Ishikawa (cell line): ENCODE measurements around the gene SUMO1.

Source experiments
- CEBPB ChIP-seq: IDR thresholded peaks from 2 replicates; pipeline ENCODE4 v1.6.1; 2012
- CREB1 ChIP-seq: IDR thresholded peaks from 2 replicates; pipeline ENCODE4 v1.6.1; 2012; ENCODE audit warnings: low read depth
- EGR1 ChIP-seq: IDR thresholded peaks from 2 replicates; pipeline ENCODE4 v1.6.1; 2012
- EP300 ChIP-seq: IDR thresholded peaks from 2 replicates; pipeline ENCODE4 v1.6.1; 2012; ENCODE audit warnings: borderline replicate concordance
- FOXM1 ChIP-seq: IDR thresholded peaks from 2 replicates; pipeline ENCODE4 v1.6.1; 2012; ENCODE audit warnings: low read depth, borderline replicate concordance
- MAX ChIP-seq: IDR thresholded peaks from 2 replicates; pipeline ENCODE4 v1.6.1; 2012
- NFIC ChIP-seq: IDR thresholded peaks from 2 replicates; pipeline ENCODE4 v1.6.1; 2012
- RAD21 ChIP-seq: IDR thresholded peaks from 2 replicates; pipeline ENCODE4 v1.6.1; 2012; ENCODE audit warnings: low read depth
- REST ChIP-seq: IDR thresholded peaks from 2 replicates; pipeline ENCODE4 v1.6.1; 2012; ENCODE audit warnings: low read depth, mild to moderate bottlenecking
- TAF1 ChIP-seq: IDR thresholded peaks from 2 replicates; pipeline ENCODE4 v1.6.1; 2012; ENCODE audit warnings: low read depth, mild to moderate bottlenecking
- TCF12 ChIP-seq: IDR thresholded peaks from 2 replicates; pipeline ENCODE4 v1.6.1; 2012; ENCODE audit warnings: low read depth
- TEAD4 ChIP-seq: IDR thresholded peaks from 2 replicates; pipeline ENCODE4 v1.6.1; 2012
- USF1 ChIP-seq: IDR thresholded peaks from 2 replicates; pipeline ENCODE4 v1.6.1; 2012
- YY1 ChIP-seq: IDR thresholded peaks from 2 replicates; pipeline ENCODE4 v1.6.1; 2012; ENCODE audit warnings: low read depth
- ZBTB7A ChIP-seq: IDR thresholded peaks from 2 replicates; pipeline ENCODE4 v1.6.1; 2012; ENCODE audit warnings: low read depth

The SUMO1 gene

GRCh38 chr2:202204855-202205254, 33.5 kb downstream of the SUMO1 start:
- TF ChIP-seq CEBPB (no peak), TEAD4 (no peak), YY1 (no peak), CREB1 (no peak), RAD21 (no peak), EP300 (no peak), ZBTB7A (no peak), USF1 (no peak), TCF12 (no peak), FOXM1 (no peak)

- TF ChIP-seq EGR1: no peak
- TF ChIP-seq ZBTB7A: no peak
- no peak for TF ChIP-seq FOXM1
- TF ChIP-seq USF1: no peak
- no peak for TF ChIP-seq TCF12
- TF ChIP-seq CREB1: no peak
- no peak for TF ChIP-seq RAD21
- TF ChIP-seq TAF1: no peak
- TF ChIP-seq REST: no peak
- no peak for TF ChIP-seq CEBPB
Measured at GRCh38 chr2:202203348-202203747, 35.0 kb downstream of the SUMO1 start.

GRCh38 chr2:202201220-202202160, 36.9 kb downstream of the SUMO1 start:
- no peak for TF ChIP-seq RAD21
- no peak for TF ChIP-seq MAX
- no peak for TF ChIP-seq TCF12
- TF ChIP-seq EP300: no peak
- no peak for TF ChIP-seq CEBPB
- no peak for TF ChIP-seq CREB1
- no peak for TF ChIP-seq NFIC
- TF ChIP-seq EGR1: no peak
- no peak for TF ChIP-seq ZBTB7A
- TF ChIP-seq YY1: no peak
- no peak for TF ChIP-seq TAF1
- no peak for TF ChIP-seq FOXM1
- TF ChIP-seq TEAD4: no peak
- TF ChIP-seq REST: no peak
- no peak for TF ChIP-seq USF1

- TF ChIP-seq USF1: no peak
- no peak for TF ChIP-seq YY1
- TF ChIP-seq CEBPB: no peak
- TF ChIP-seq EGR1: no peak
- TF ChIP-seq TCF12: no peak
- no peak for TF ChIP-seq CREB1
- TF ChIP-seq ZBTB7A: no peak
- no peak for TF ChIP-seq MAX
- TF ChIP-seq TEAD4: no peak
- no peak for TF ChIP-seq NFIC
- no peak for TF ChIP-seq RAD21
- no peak for TF ChIP-seq EP300
- TF ChIP-seq REST: no peak
- TF ChIP-seq FOXM1: no peak
- TF ChIP-seq TAF1: no peak
Measured at GRCh38 chr2:202196727-202197126, 41.7 kb downstream of the SUMO1 start.
